Hepatocyte (in vitro differentiated cells): ENCODE data around the gene TMEM267. TPM values are rescaled to one million over a fixed set of nuclear protein-coding genes. Genes with fewer than 3 reads are reported as not detected.
A peak's percentile ranks its signal among the peaks of the same experiment; 100 is the strongest.

Experiments used
- DNase-seq: peaks from one replicate; pipeline ENCODE4 v3.0.0-alpha.2; 2016; ENCODE audit warnings: low spot score
- H2AFZ ChIP-seq: fragments of 200-600 bp; sonication (generic); 2 replicates; pipeline ENCODE4 v1.6.0; 2016; ENCODE audit warnings: antibody characterized with exemption, mild to moderate bottlenecking
- H3K27ac ChIP-seq: fragments of 200-600 bp; sonication (generic); 2 replicates; pipeline ENCODE4 v1.5.1; 2016; ENCODE audit warnings: mild to moderate bottlenecking
- H3K27me3 ChIP-seq: fragments of 200-600 bp; sonication (generic); 2 replicates; pipeline ENCODE4 v1.6.1; 2016
- H3K36me3 ChIP-seq: fragments of 200-600 bp; sonication (generic); replicated peaks from 2 replicates; pipeline ENCODE4 v1.5.1; 2016; ENCODE audit warnings: low read depth; ENCODE audit not compliant: insufficient read depth
- H3K4me1 ChIP-seq: fragments of 200-600 bp; sonication (generic); 2 replicates; pipeline ENCODE4 v1.5.1; 2016; ENCODE audit warnings: mild to moderate bottlenecking, moderate library complexity; ENCODE audit not compliant: insufficient read depth
- H3K4me2 ChIP-seq: fragments of 200-600 bp; sonication (generic); 2 replicates; pipeline ENCODE4 v1.6.0; 2016
- H3K4me3 ChIP-seq: fragments of 200-600 bp; sonication (generic); 2 replicates; pipeline ENCODE4 v1.5.1; 2016; ENCODE audit warnings: mild to moderate bottlenecking
- H3K79me2 ChIP-seq: fragments of 200-600 bp; sonication (generic); 2 replicates; pipeline ENCODE4 v1.6.0; 2017; ENCODE audit warnings: mild to moderate bottlenecking
- H3K9me2 ChIP-seq: fragments of 200-600 bp; sonication (generic); replicated peaks from 2 replicates; pipeline ENCODE4 v1.6.0; 2017; ENCODE audit warnings: mild to moderate bottlenecking; ENCODE audit not compliant: insufficient read depth
- H3K9me3 ChIP-seq: fragments of 200-600 bp; sonication (generic); 2 replicates; pipeline ENCODE4 v1.5.1; 2016; ENCODE audit warnings: low read depth, mild to moderate bottlenecking
- H4K20me1 ChIP-seq: fragments of 200-600 bp; sonication (generic); 2 replicates; pipeline ENCODE4 v1.6.0; 2016; ENCODE audit warnings: mild to moderate bottlenecking; ENCODE audit not compliant: insufficient read depth, poor library complexity, severe bottlenecking
- EZH2 ChIP-seq: fragments of 200-600 bp; sonication (generic); IDR thresholded peaks from 2 replicates; pipeline ENCODE4 v1.6.1; 2016; ENCODE audit warnings: antibody characterized with exemption, mild to moderate bottlenecking, borderline replicate concordance
- EZH2phosphoT487 ChIP-seq: fragments of 200-600 bp; sonication (generic); IDR thresholded peaks from one replicate; pipeline ENCODE4 v1.6.1; 2018; ENCODE audit warnings: antibody characterized with exemption, mild to moderate bottlenecking, low read depth, moderate library complexity; ENCODE audit not compliant: unreplicated experiment, severe bottlenecking
- WGBS: methylation state at CpG from one replicate; pipeline ENCODE4 v1.1.6; 2016; ENCODE audit warnings: low lambda C conversion rate; ENCODE audit errors: missing lambda C conversion rate; 5-methylcytosine and 5-hydroxymethylcytosine counted together
- polyA plus RNA-seq: library from polyadenylated mRNA; unstranded; fragments of >200 nt; fragmentation: Nextera tagmentation; extraction: Ambion mirVana; gene quantifications from 2 replicates; pipeline ENCODE4 v1.2.1, GENCODE V29; 2016
- total RNA-seq: library from RNA; depleted of rRNA; stranded (reverse); fragments of >200 nt; gene quantifications from 2 replicates; pipeline ENCODE4 v1.2.3, GENCODE V29; 2014
- TF ChIP-seq, protein P1 (sequence below): fragments of 200-600 bp; sonication (generic); IDR thresholded peaks from 2 replicates; pipeline ENCODE4 v1.5.1; 2016; ENCODE audit warnings: antibody characterized with exemption, mild to moderate bottlenecking; ENCODE audit not compliant: poor library complexity

The TMEM267 gene
- total and polyA plus RNA-seq, 2 experiments from 2014 or later, result 9.7 to 19.4 TPM

DNA sequence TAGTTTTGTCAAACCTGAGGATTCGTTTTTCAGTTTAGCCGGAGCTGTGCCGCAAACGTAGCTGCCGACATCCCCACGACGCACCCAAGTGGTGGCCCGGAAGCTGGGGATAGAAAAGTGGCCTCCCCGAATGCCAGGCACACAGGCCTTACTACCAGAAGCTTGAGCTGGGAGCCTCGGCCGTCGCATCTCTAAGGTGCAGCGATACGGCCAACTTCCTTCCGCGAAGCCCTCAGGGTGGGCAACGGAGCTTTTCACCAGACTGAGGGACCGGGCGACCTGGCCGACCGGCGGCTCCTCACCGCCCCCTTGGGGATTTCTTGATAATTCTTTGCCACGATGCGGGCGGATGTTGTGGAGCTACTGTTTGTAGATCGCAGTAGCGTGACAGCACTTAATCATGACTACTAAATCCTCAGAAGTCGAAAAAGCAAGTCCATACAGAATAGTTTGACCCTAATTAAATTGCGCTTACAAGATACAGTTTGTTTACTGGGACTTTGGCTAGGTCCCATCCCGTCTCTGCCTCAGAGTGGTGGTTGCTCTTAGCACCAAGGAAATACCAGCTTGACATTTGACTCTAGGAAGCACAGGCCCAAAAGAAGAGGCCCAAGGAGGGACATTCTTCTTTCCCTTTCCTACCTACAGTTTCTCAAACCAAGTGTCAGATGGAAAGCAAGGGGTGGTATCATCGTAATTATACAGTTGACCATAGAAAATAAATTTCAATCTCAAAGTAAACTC lies 613 bp upstream of the TMEM267 start:
- WGBS, result 4% methylated on average over 32 of the region's 32 CpGs

DNA sequence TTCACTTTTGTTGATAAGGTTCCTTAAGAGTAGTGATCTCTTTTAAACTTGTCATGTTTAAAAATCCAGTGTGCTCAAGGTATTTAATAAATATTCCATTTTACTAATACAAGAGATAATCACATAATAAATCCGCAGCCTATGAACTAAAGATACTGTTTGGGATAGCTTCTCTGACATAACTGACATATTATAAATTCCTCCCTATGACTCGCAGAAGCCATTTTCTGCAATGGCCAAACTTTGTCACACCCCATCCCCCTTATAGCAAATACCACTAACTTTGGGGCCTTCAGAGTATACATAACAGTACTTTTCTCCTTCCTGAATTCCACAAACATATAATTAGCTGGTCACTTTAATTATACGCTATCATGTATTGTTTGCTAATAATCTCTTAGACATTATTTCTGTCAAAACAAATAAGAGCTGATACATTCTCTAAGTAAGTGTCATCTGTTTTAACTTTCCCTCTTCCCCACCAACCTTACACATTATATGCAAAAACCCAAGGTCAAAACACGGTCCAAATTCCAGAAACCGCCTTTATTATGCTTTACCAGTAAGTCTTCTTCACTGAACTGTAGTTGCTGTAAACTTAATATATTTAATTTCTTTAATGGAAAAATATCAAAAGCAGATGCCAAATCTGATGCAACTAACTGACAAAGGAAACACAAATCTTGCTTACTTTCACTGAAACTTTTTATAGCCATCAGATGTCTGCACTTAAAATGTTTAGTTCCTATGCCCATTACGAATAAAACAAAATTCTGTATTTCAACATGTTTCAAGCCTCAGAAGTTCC lies 971 bp downstream of the TMEM267 start:
- TF ChIP-seq EZH2phosphoT487 (no peak), EZH2 (no peak)
- TF ChIP-seq, protein P1, sequence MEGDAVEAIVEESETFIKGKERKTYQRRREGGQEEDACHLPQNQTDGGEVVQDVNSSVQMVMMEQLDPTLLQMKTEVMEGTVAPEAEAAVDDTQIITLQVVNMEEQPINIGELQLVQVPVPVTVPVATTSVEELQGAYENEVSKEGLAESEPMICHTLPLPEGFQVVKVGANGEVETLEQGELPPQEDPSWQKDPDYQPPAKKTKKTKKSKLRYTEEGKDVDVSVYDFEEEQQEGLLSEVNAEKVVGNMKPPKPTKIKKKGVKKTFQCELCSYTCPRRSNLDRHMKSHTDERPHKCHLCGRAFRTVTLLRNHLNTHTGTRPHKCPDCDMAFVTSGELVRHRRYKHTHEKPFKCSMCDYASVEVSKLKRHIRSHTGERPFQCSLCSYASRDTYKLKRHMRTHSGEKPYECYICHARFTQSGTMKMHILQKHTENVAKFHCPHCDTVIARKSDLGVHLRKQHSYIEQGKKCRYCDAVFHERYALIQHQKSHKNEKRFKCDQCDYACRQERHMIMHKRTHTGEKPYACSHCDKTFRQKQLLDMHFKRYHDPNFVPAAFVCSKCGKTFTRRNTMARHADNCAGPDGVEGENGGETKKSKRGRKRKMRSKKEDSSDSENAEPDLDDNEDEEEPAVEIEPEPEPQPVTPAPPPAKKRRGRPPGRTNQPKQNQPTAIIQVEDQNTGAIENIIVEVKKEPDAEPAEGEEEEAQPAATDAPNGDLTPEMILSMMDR, result no peak
- WGBS, result 36% methylated on average over 6 of the region's 6 CpGs
- Histone ChIP-seq H3K4me3 (peak overlapping the region; percentile 74), H3K79me2 (peaks cover 11% of the 10 kb centered on the region), H3K27ac (peak overlapping the region; percentile 98), H2AFZ (peak overlapping the region; percentile 89), H3K9me2 (no peaks in the 10 kb centered on the region), H3K4me2 (peak overlapping the region; percentile 81), H3K4me1 (peaks cover 11% of the 10 kb centered on the region), H3K9me3 (no peaks in the 10 kb centered on the region), H3K27me3 (no peaks in the 10 kb centered on the region), H4K20me1 (no peaks in the 10 kb centered on the region), H3K36me3 (no peaks in the 10 kb centered on the region)
- DNase-seq, result no peak

More for the DNA sequence above, 613 bp upstream of the TMEM267 start:
- Histone ChIP-seq H3K4me1 (peaks cover 11% of the 10 kb centered on the region), H3K9me3 (no peaks in the 10 kb centered on the region), H4K20me1 (no peaks in the 10 kb centered on the region), H3K4me3 (peak overlapping the region; percentile 51), H3K27me3 (no peaks in the 10 kb centered on the region), H3K4me2 (peak overlapping the region; percentile 75), H3K27ac (peak overlapping the region; percentile 98), H3K9me2 (no peaks in the 10 kb centered on the region), H3K79me2 (peaks cover 11% of the 10 kb centered on the region), H2AFZ (peak overlapping the region; percentile 89), H3K36me3 (no peaks in the 10 kb centered on the region)
- no peak for TF ChIP-seq EZH2phosphoT487
- TF ChIP-seq, protein P1, result peak; percentile 79
- peak; percentile 94 for DNase-seq

DNA sequence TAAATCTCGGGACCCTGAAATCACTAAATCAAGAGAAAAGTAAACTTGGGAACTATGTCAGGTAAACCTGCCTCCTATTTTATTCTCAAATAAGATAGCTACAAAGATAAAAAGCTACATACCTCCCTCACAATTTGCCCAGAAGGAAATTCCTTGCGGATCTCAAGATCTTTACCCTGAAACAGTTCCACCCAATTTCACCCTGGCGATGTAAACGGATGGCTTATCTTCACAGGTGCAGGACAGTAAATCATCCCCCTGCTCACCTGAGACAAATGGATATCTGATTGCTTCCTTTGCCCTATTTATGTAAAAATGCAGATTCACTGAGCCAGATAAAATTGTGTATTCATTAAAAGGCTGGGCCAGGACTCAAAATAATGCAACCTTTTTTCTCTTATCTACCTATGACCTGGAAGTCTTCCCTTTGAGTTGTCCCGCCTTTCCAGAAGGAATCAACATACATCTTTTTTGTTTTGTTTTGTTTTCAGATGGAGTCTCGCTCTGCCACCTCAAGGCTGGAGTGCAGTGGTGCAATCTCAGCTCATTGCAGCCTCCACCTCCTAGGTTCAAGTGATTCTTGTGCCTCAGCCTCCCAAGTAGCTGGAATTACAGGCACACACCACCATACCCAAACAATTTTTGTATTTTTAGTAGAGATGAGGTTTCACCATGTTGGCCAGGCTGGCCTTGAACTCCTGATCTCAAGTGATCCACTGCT lies 13.8 kb downstream of the TMEM267 start:
- no peak overlapping the region for H3K4me3 ChIP-seq
- H3K9me2 ChIP-seq, result no peaks in the 10 kb centered on the region
- no peak overlapping the region for H2AFZ ChIP-seq
- H3K4me1 ChIP-seq, result no peaks in the 10 kb centered on the region
- H3K9me3 ChIP-seq, result no peaks in the 10 kb centered on the region
- 79% methylated on average over 6 of the region's 6 CpGs for WGBS
- H3K27ac ChIP-seq, result no peak overlapping the region
- no peak for TF ChIP-seq EZH2
- no peak for TF ChIP-seq EZH2phosphoT487
- TF ChIP-seq, protein P1, result no peak
- no peaks in the 10 kb centered on the region for H3K27me3 ChIP-seq
- DNase-seq, result no peak
- no peak overlapping the region for H3K4me2 ChIP-seq
- H3K36me3 ChIP-seq, result peaks cover 4% of the 10 kb centered on the region
- H4K20me1 ChIP-seq, result no peaks in the 10 kb centered on the region
- H3K79me2 ChIP-seq, result no peaks in the 10 kb centered on the region
